ENCODE data around the gene NRG3. TPM values are rescaled to one million over a fixed set of nuclear protein-coding genes. Genes with fewer than 3 reads are reported as not detected.

The NRG3 gene
- total RNA-seq, 2 experiments from 2014 or later, result not detected

GRCh38 chr10:82969405-82969804 lies 1094.4 kb downstream of the NRG3 start:
- DNase-seq (ENCODE audit: low spot score), result peak; percentile 9

GRCh38 chr10:82980321-82980720 lies 1105.3 kb downstream of the NRG3 start:
- Histone ChIP-seq H3K4me1 (ENCODE audit: insufficient read depth, low read length, poor library complexity, severe bottlenecking) (no peaks in the 10 kb centered on the region), H3K9me2 (ENCODE audit: insufficient read depth, low read length) (no peaks in the 10 kb centered on the region), H2AFZ (ENCODE audit: low read length) (no peak overlapping the region), H4K20me1 (ENCODE audit: insufficient read depth, low read length) (no peaks in the 10 kb centered on the region), H3K4me2 (ENCODE audit: low read length) (no peak overlapping the region), H3K9me3 (ENCODE audit: low read length) (no peaks in the 10 kb centered on the region), H3K27ac (ENCODE audit: low read depth, low read length, poor library complexity, severe bottlenecking) (no peak overlapping the region), H3K4me3 (ENCODE audit: low read depth, low read length, poor library complexity, severe bottlenecking) (no peak overlapping the region), H3K79me2 (ENCODE audit: insufficient read depth, low read depth, low read length) (no peaks in the 10 kb centered on the region), H3K36me3 (ENCODE audit: insufficient read depth, low read length) (no peaks in the 10 kb centered on the region)
- ChIA-PET CTCF (ENCODE audit: unreplicated experiment) (no interaction called here), POLR2A (no interaction called here)
- no TSS peak for BruUV-seq (replicated peaks)
- TF ChIP-seq EZH2phosphoT487 (IDR thresholded peaks at IDR 0.05; ENCODE audit: borderline replicate concordance, low read depth, low read length) (no peak), CTCF (conservative IDR thresholded peaks at IDR 0.05; ENCODE audit: low read length) (no peak)
- intact Hi-C loops (cut with micrococcal nuclease; ENCODE audit: unreplicated experiment), result no loop called here
- no peak for DNase-seq (ENCODE audit: low spot score)

More at GRCh38 chr10:82969405-82969804, 1094.4 kb downstream of the NRG3 start:
- intact Hi-C loops (cut with micrococcal nuclease; ENCODE audit: unreplicated experiment), result no loop called here
- no peaks in the 10 kb centered on the region for H4K20me1 ChIP-seq (ENCODE audit: insufficient read depth, low read length)
- no peaks in the 10 kb centered on the region for H3K36me3 ChIP-seq (ENCODE audit: insufficient read depth, low read length)
- no peak overlapping the region for H2AFZ ChIP-seq (ENCODE audit: low read length)
- no peak overlapping the region for H3K4me2 ChIP-seq (ENCODE audit: low read length)
- no peak overlapping the region for H3K27ac ChIP-seq (ENCODE audit: low read depth, low read length, poor library complexity, severe bottlenecking)
- H3K4me1 ChIP-seq (ENCODE audit: insufficient read depth, low read length, poor library complexity, severe bottlenecking), result no peaks in the 10 kb centered on the region
- no peaks in the 10 kb centered on the region for H3K9me2 ChIP-seq (ENCODE audit: insufficient read depth, low read length)
- ChIA-PET POLR2A (no interaction called here), CTCF (ENCODE audit: unreplicated experiment) (no interaction called here)
- no peak overlapping the region for H3K4me3 ChIP-seq (ENCODE audit: low read depth, low read length, poor library complexity, severe bottlenecking)
- H3K9me3 ChIP-seq (ENCODE audit: low read length), result no peaks in the 10 kb centered on the region
- BruUV-seq (replicated peaks), result no TSS peak
- no peak for TF ChIP-seq EZH2phosphoT487 (IDR thresholded peaks at IDR 0.05; ENCODE audit: borderline replicate concordance, low read depth, low read length)
- peak; percentile 69 for TF ChIP-seq CTCF (conservative IDR thresholded peaks at IDR 0.05; ENCODE audit: low read length)
- no peaks in the 10 kb centered on the region for H3K79me2 ChIP-seq (ENCODE audit: insufficient read depth, low read depth, low read length)

- no peaks in the 10 kb centered on the region for H3K79me2 ChIP-seq (ENCODE audit: insufficient read depth, low read depth, low read length)
- POLR2A ChIA-PET, result interaction anchor here (0.6 kb wide), 2 partner anchors 26 to 41 kb away, joined by 3 to 4 read pairs; no protein-coding TSS in a partner anchor
- TF ChIP-seq EZH2phosphoT487 (IDR thresholded peaks at IDR 0.05; ENCODE audit: borderline replicate concordance, low read depth, low read length) (no peak), CTCF (conservative IDR thresholded peaks at IDR 0.05; ENCODE audit: low read length) (no peak)
- no peak overlapping the region for H3K27ac ChIP-seq (ENCODE audit: low read depth, low read length, poor library complexity, severe bottlenecking)
- no peak overlapping the region for H2AFZ ChIP-seq (ENCODE audit: low read length)
- CTCF ChIA-PET (ENCODE audit: unreplicated experiment), result no interaction called here
- BruUV-seq (replicated peaks), result no TSS peak
- no peaks in the 10 kb centered on the region for H3K4me1 ChIP-seq (ENCODE audit: insufficient read depth, low read length, poor library complexity, severe bottlenecking)
- H3K4me2 ChIP-seq (ENCODE audit: low read length), result no peak overlapping the region
- H3K36me3 ChIP-seq (ENCODE audit: insufficient read depth, low read length), result no peaks in the 10 kb centered on the region
- H3K9me3 ChIP-seq (ENCODE audit: low read length), result no peaks in the 10 kb centered on the region
- no peak for DNase-seq (ENCODE audit: low spot score)
- intact Hi-C loops (cut with micrococcal nuclease; ENCODE audit: unreplicated experiment), result no loop called here
- H3K4me3 ChIP-seq (ENCODE audit: low read depth, low read length, poor library complexity, severe bottlenecking), result no peak overlapping the region
- H4K20me1 ChIP-seq (ENCODE audit: insufficient read depth, low read length), result no peaks in the 10 kb centered on the region
- no peaks in the 10 kb centered on the region for H3K9me2 ChIP-seq (ENCODE audit: insufficient read depth, low read length)
These were observed 1106.2 kb downstream of the NRG3 start for GRCh38 chr10:82981137-82981723.
